GM06990 (cell line): ENCODE results near the gene CFAP20.
"Not testable (repeated sequence)": the region's sequence is repeated elsewhere in the genome, so short reads cannot be mapped to it uniquely, and the experiment has no call there.

Experiments
- DNase-seq: peaks from one replicate; pipeline ENCODE4 v3.0.0-alpha.2; 2011; ENCODE audit not compliant: insufficient read length; ENCODE audit errors: extremely low read depth
- H3K27me3 ChIP-seq: replicated peaks from 2 replicates; pipeline ENCODE4 v1.6.0; 2011; ENCODE audit warnings: low read length; ENCODE audit not compliant: control insufficient read depth, insufficient read depth
- H3K36me3 ChIP-seq: 2 replicates; pipeline ENCODE4 v1.5.1; 2011; ENCODE audit warnings: low read length; ENCODE audit not compliant: control insufficient read depth, insufficient read depth
- H3K4me3 ChIP-seq: replicated peaks from 2 replicates; pipeline ENCODE4 v1.5.1; 2011; ENCODE audit warnings: low read depth, mild to moderate bottlenecking, control low read depth, low read length
- CTCF ChIP-seq: IDR thresholded peaks from 2 replicates; pipeline ENCODE4 v1.5.1; 2011; ENCODE audit warnings: low read length, control low read depth, mild to moderate bottlenecking, inconsistent platforms; ENCODE audit not compliant: insufficient read depth, poor library complexity, severe bottlenecking

Gene CFAP20

GRCh38 chr16:58085584-58086251, 43.5 kb downstream of the CFAP20 start:
- no peaks in the 10 kb centered on the region for H3K27me3 ChIP-seq
- no peak for DNase-seq
- no peak for TF ChIP-seq CTCF
- no peaks in the 10 kb centered on the region for H3K36me3 ChIP-seq
- no peak overlapping the region for H3K4me3 ChIP-seq

- no peak for TF ChIP-seq CTCF
- no peak overlapping the region for H3K4me3 ChIP-seq
- H3K36me3 ChIP-seq, result no peaks in the 10 kb centered on the region
- no peaks in the 10 kb centered on the region for H3K27me3 ChIP-seq
- DNase-seq, result no peak
These were observed 44.0 kb downstream of the CFAP20 start for GRCh38 chr16:58085171-58085570.

GRCh38 chr16:58084635-58085034, 44.5 kb downstream of the CFAP20 start:
- no peak for TF ChIP-seq CTCF
- H3K36me3 ChIP-seq, result no peaks in the 10 kb centered on the region
- DNase-seq, result no peak

GRCh38 chr16:58082381-58082780, 46.8 kb downstream of the CFAP20 start:
- H3K27me3 ChIP-seq, result no peaks in the 10 kb centered on the region
- no peak overlapping the region for H3K4me3 ChIP-seq
- H3K36me3 ChIP-seq, result no peaks in the 10 kb centered on the region
- DNase-seq, result no peak
- TF ChIP-seq CTCF, result no peak

More at GRCh38 chr16:58084635-58085034, 44.5 kb downstream of the CFAP20 start:
- Histone ChIP-seq H3K4me3 (no peak overlapping the region), H3K27me3 (no peaks in the 10 kb centered on the region)

- not testable (repeated sequence) for H3K27me3 ChIP-seq, H3K4me3 ChIP-seq, H3K36me3 ChIP-seq, DNase-seq
These were observed 48.5 kb downstream of the CFAP20 start for GRCh38 chr16:58080657-58081056.

- no peaks in the 10 kb centered on the region for H3K27me3 ChIP-seq
- TF ChIP-seq CTCF, result no peak
- no peaks in the 10 kb centered on the region for H3K36me3 ChIP-seq
- DNase-seq, result no peak
- no peak overlapping the region for H3K4me3 ChIP-seq
These were observed 51.4 kb downstream of the CFAP20 start for GRCh38 chr16:58077796-58078195.
